T-helper 1 cell treated with Interleukin-12 subunit alpha and Interleukin-12 subunit beta and Interleukin-4 antibody, amounts not matched to agents 30 μg/mL and 1 μg/mL, for 36 hours (primary cell): Measurements from ENCODE around the gene FGA.

Experiments used
- H3K27ac Mint-ChIP-seq: one replicate; pipeline ENCODE4 v1.8.0; 2021; ENCODE audit warnings: mild to moderate bottlenecking, mixed read lengths
- H3K27me3 Mint-ChIP-seq: one replicate; pipeline ENCODE4 v1.8.0; 2021; ENCODE audit warnings: low read depth, mixed read lengths
- H3K36me3 Mint-ChIP-seq: one replicate; pipeline ENCODE4 v1.8.0; 2021; ENCODE audit warnings: low read depth, mixed read lengths
- H3K4me1 Mint-ChIP-seq: one replicate; pipeline ENCODE4 v1.8.0; 2021; ENCODE audit warnings: low read depth, mixed read lengths
- H3K4me3 Mint-ChIP-seq: one replicate; pipeline ENCODE4 v1.8.0; 2021; ENCODE audit warnings: mild to moderate bottlenecking, moderate library complexity, mixed read lengths
- H3K9me3 Mint-ChIP-seq: one replicate; pipeline ENCODE4 v1.8.0; 2021; ENCODE audit warnings: mixed read lengths

FGA gene

GRCh38 chr4:154574311-154574710 lies 16.2 kb downstream of the FGA start:
- Mint-ChIP-seq H3K27me3 (peaks cover 9% of the 10 kb centered on the region), H3K36me3 (no peaks in the 10 kb centered on the region), H3K4me1 (no peaks in the 10 kb centered on the region), H3K4me3 (no peak overlapping the region), H3K27ac (no peak overlapping the region), H3K9me3 (no peaks in the 10 kb centered on the region)

GRCh38 chr4:154573190-154573870 lies 17.2 kb downstream of the FGA start:
- Mint-ChIP-seq H3K27me3 (peaks cover 5% of the 10 kb centered on the region), H3K36me3 (no peaks in the 10 kb centered on the region), H3K27ac (no peak overlapping the region), H3K4me3 (no peak overlapping the region), H3K9me3 (no peaks in the 10 kb centered on the region), H3K4me1 (no peaks in the 10 kb centered on the region)

- H3K27me3 Mint-ChIP-seq, result peaks cover 5% of the 10 kb centered on the region
- H3K27ac Mint-ChIP-seq, result no peak overlapping the region
- H3K4me1 Mint-ChIP-seq, result no peaks in the 10 kb centered on the region
- H3K9me3 Mint-ChIP-seq, result no peaks in the 10 kb centered on the region
- H3K36me3 Mint-ChIP-seq, result no peaks in the 10 kb centered on the region
- no peak overlapping the region for H3K4me3 Mint-ChIP-seq
These were observed 21.0 kb downstream of the FGA start for GRCh38 chr4:154569584-154569983.

- Mint-ChIP-seq H3K27me3 (peaks cover 5% of the 10 kb centered on the region), H3K36me3 (no peaks in the 10 kb centered on the region), H3K4me1 (no peaks in the 10 kb centered on the region)
These were observed 21.5 kb downstream of the FGA start for GRCh38 chr4:154569028-154569427.

GRCh38 chr4:154566639-154567204 lies 23.8 kb downstream of the FGA start:
- H3K9me3 Mint-ChIP-seq, result no peaks in the 10 kb centered on the region

More at GRCh38 chr4:154569028-154569427, 21.5 kb downstream of the FGA start:
- Mint-ChIP-seq H3K9me3 (no peaks in the 10 kb centered on the region), H3K27ac (no peak overlapping the region), H3K4me3 (no peak overlapping the region)

GRCh38 chr4:154565704-154566103 lies 24.8 kb downstream of the FGA start:
- H3K27me3 Mint-ChIP-seq, result peaks cover 6% of the 10 kb centered on the region
- H3K9me3 Mint-ChIP-seq, result no peaks in the 10 kb centered on the region

More at GRCh38 chr4:154566639-154567204, 23.8 kb downstream of the FGA start:
- H3K4me3 Mint-ChIP-seq, result no peak overlapping the region
- H3K4me1 Mint-ChIP-seq, result no peaks in the 10 kb centered on the region
- no peak overlapping the region for H3K27ac Mint-ChIP-seq
- peaks cover 8% of the 10 kb centered on the region for H3K27me3 Mint-ChIP-seq
- H3K36me3 Mint-ChIP-seq, result no peaks in the 10 kb centered on the region

GRCh38 chr4:154564311-154564710 lies 26.2 kb downstream of the FGA start:
- no peaks in the 10 kb centered on the region for H3K36me3 Mint-ChIP-seq
- no peak overlapping the region for H3K27ac Mint-ChIP-seq
- H3K27me3 Mint-ChIP-seq, result peaks cover 6% of the 10 kb centered on the region
- no peak overlapping the region for H3K4me3 Mint-ChIP-seq
- no peaks in the 10 kb centered on the region for H3K9me3 Mint-ChIP-seq
- no peaks in the 10 kb centered on the region for H3K4me1 Mint-ChIP-seq

More at GRCh38 chr4:154565704-154566103, 24.8 kb downstream of the FGA start:
- H3K27ac Mint-ChIP-seq, result no peak overlapping the region
- H3K4me3 Mint-ChIP-seq, result no peak overlapping the region
- no peaks in the 10 kb centered on the region for H3K4me1 Mint-ChIP-seq
- no peaks in the 10 kb centered on the region for H3K36me3 Mint-ChIP-seq

GRCh38 chr4:154562697-154563254 lies 27.8 kb downstream of the FGA start, which contains the start of gene FGB:
TSS of gene FGB (plus strand) at chr4:154563011. CDS start at chr4:154563019, 8 bp downstream.
- H3K4me1 Mint-ChIP-seq, result no peaks in the 10 kb centered on the region
- H3K27ac Mint-ChIP-seq, result no peak within 1 kb of the TSS
- H3K27me3 Mint-ChIP-seq, result peaks cover 6% of the 10 kb centered on the region
- H3K9me3 Mint-ChIP-seq, result no peaks in the 10 kb centered on the region
- no peaks in the 10 kb centered on the region for H3K36me3 Mint-ChIP-seq
- H3K4me3 Mint-ChIP-seq, result no peak within 1 kb of the TSS

- H3K4me1 Mint-ChIP-seq, result no peaks in the 10 kb centered on the region
- H3K9me3 Mint-ChIP-seq, result peaks cover 6% of the 10 kb centered on the region
- no peak overlapping the region for H3K27ac Mint-ChIP-seq
- no peaks in the 10 kb centered on the region for H3K36me3 Mint-ChIP-seq
- peaks cover 6% of the 10 kb centered on the region for H3K27me3 Mint-ChIP-seq
- no peak overlapping the region for H3K4me3 Mint-ChIP-seq
These were observed 29.7 kb downstream of the FGA start for GRCh38 chr4:154560824-154561231.

GRCh38 chr4:154560419-154560801 lies 30.1 kb downstream of the FGA start:
- Mint-ChIP-seq H3K4me3 (no peak overlapping the region), H3K9me3 (peaks cover 6% of the 10 kb centered on the region), H3K4me1 (no peaks in the 10 kb centered on the region), H3K27me3 (peaks cover 6% of the 10 kb centered on the region), H3K36me3 (no peaks in the 10 kb centered on the region), H3K27ac (no peak overlapping the region)

GRCh38 chr4:154559494-154560418 lies 30.8 kb downstream of the FGA start:
- Mint-ChIP-seq H3K36me3 (no peaks in the 10 kb centered on the region), H3K27me3 (peaks cover 6% of the 10 kb centered on the region), H3K9me3 (peaks cover 6% of the 10 kb centered on the region), H3K27ac (no peak overlapping the region), H3K4me3 (no peak overlapping the region), H3K4me1 (no peaks in the 10 kb centered on the region)

GRCh38 chr4:154559141-154559493 lies 31.4 kb downstream of the FGA start:
- Mint-ChIP-seq H3K36me3 (no peaks in the 10 kb centered on the region), H3K27ac (no peak overlapping the region), H3K4me1 (no peaks in the 10 kb centered on the region), H3K4me3 (no peak overlapping the region), H3K9me3 (peaks cover 6% of the 10 kb centered on the region), H3K27me3 (peaks cover 6% of the 10 kb centered on the region)

- Mint-ChIP-seq H3K27ac (no peak overlapping the region), H3K4me1 (peaks cover 19% of the 10 kb centered on the region), H3K9me3 (peaks cover under 1% of the 10 kb centered on the region), H3K4me3 (no peak overlapping the region), H3K36me3 (peaks cover 7% of the 10 kb centered on the region), H3K27me3 (no peaks in the 10 kb centered on the region)
These were observed 38.5 kb downstream of the FGA start for GRCh38 chr4:154551872-154552686.
